H7 (cell line): ENCODE results near the gene LUC7L2. TPM values are rescaled to one million over a fixed set of nuclear protein-coding genes. Genes with fewer than 3 reads are reported as not detected.

ENCODE experiments used
- DNase-seq: peaks from one replicate; pipeline ENCODE4 v3.0.0; 2012
- H3K27me3 ChIP-seq: 2 replicates; pipeline ENCODE4 v1.6.0; 2011; ENCODE audit warnings: mild to moderate bottlenecking, low read length; ENCODE audit not compliant: control insufficient read depth, insufficient read depth
- H3K36me3 ChIP-seq: replicated peaks from 2 replicates; pipeline ENCODE4 v1.5.1; 2011; ENCODE audit warnings: low read length; ENCODE audit not compliant: control insufficient read depth, insufficient read depth
- H3K4me3 ChIP-seq: 2 replicates; pipeline ENCODE4 v1.5.1; 2011; ENCODE audit warnings: low read depth, mild to moderate bottlenecking, control low read depth, low read length, moderate library complexity; ENCODE audit not compliant: insufficient read depth
- total RNA-seq: library from RNA; depleted of rRNA; stranded (reverse); fragments of >200 nt; shearing (Covaris generic); gene quantifications from 2 replicates; pipeline ENCODE4 v1.2.3, GENCODE V29; 2014

LUC7L2 gene
- total RNA-seq, 1 experiment from 2014 or later = 43.4 TPM

DNA sequence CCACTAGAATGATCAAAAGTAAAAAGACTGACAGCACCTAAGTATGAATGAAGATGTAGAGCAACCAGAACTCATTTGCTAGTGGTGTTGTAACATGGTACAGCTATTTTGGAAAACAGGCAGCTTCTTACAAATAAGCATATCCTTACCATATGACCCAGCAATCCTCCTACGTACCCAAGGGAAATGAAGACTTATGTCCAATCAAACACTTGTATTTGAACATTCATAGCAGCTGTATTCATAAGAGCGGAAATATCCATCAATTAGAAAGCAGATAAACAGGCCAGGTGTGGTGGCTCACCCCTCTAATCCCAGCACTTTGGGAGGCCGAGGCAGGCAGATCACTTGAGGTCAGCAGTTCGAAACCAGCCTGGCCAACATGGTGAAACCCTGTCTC is 70.7 kb downstream of the LUC7L2 start:
- Histone ChIP-seq H3K4me3 (no peak overlapping the region), H3K36me3 (no peaks in the 10 kb centered on the region), H3K27me3 (no peaks in the 10 kb centered on the region)
- DNase-seq = no peak

DNA sequence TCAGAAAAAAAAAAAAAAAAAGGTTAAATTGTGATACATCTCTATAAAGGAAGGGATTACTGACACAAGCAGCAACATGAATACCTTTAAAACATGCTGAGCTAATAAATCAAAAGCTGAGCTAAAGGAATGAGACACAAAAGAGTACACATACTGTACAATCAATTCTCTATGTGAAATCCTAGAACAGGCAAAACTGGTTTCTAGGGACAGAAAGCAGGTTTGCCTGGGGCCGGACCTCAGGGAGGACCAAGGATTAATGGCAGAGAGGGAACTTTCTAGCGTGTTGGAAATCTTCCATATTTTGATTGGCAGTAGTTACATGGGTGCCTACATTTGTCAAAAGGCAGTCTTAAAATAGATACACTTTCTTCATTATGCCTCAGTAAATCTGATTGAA is 71.3 kb downstream of the LUC7L2 start:
- Histone ChIP-seq H3K36me3 (no peaks in the 10 kb centered on the region), H3K27me3 (no peaks in the 10 kb centered on the region), H3K4me3 (no peak overlapping the region)
- DNase-seq = no peak

GRCh38 chr7:139431459-139431858 is 71.8 kb downstream of the LUC7L2 start:
- Histone ChIP-seq H3K4me3 (no peak overlapping the region), H3K36me3 (no peaks in the 10 kb centered on the region), H3K27me3 (no peaks in the 10 kb centered on the region)
- peak; percentile 44 for DNase-seq

DNA sequence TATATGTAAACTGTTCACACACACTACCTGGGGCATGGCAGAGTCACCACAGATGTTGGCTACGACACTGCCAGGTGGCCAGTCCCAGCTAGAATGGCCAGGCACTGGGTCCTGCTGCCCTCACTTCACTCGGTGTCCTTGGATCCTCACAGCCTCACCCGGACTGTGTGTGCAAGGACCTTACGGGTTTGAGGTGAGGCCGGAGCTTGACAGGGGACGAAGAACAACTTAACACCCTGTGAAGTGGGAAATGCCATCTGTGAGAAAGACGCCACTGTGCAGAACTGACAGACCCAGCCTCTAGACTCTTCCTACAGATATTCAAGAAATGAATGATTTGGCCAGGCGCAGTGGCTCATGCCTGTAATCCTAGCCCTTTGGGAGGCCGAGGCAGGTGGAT is 77.1 kb downstream of the LUC7L2 start:
- Histone ChIP-seq H3K27me3 (no peaks in the 10 kb centered on the region), H3K36me3 (no peaks in the 10 kb centered on the region), H3K4me3 (no peak overlapping the region)
- DNase-seq = no peak

- Histone ChIP-seq H3K4me3 (no peak overlapping the region), H3K36me3 (no peaks in the 10 kb centered on the region), H3K27me3 (no peaks in the 10 kb centered on the region)
- no peak for DNase-seq
These were observed 79.7 kb downstream of the LUC7L2 start for GRCh38 chr7:139439375-139439774.

DNA sequence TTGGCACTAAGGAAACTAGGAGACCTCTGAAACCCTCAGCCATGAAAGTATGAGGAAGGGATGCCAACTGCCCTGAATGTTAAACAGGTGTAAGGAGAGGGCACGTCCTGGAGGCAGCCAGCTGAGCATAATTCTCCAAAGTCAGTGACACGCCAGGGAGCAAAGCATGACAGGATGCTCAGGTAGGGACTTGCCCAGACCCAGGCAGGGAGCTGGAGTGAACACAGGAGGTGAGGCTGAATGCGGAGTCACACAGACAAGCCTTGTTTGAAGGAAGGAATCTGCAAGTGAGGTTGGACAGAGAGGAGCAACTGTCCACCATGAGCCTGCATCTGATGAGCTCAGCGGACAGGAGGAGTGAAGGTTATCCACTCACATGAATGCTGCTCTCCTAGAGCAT is 82.3 kb downstream of the LUC7L2 start:
- H3K27me3 ChIP-seq = no peaks in the 10 kb centered on the region
- no peak for DNase-seq
- H3K4me3 ChIP-seq = no peak overlapping the region
- no peaks in the 10 kb centered on the region for H3K36me3 ChIP-seq

DNA sequence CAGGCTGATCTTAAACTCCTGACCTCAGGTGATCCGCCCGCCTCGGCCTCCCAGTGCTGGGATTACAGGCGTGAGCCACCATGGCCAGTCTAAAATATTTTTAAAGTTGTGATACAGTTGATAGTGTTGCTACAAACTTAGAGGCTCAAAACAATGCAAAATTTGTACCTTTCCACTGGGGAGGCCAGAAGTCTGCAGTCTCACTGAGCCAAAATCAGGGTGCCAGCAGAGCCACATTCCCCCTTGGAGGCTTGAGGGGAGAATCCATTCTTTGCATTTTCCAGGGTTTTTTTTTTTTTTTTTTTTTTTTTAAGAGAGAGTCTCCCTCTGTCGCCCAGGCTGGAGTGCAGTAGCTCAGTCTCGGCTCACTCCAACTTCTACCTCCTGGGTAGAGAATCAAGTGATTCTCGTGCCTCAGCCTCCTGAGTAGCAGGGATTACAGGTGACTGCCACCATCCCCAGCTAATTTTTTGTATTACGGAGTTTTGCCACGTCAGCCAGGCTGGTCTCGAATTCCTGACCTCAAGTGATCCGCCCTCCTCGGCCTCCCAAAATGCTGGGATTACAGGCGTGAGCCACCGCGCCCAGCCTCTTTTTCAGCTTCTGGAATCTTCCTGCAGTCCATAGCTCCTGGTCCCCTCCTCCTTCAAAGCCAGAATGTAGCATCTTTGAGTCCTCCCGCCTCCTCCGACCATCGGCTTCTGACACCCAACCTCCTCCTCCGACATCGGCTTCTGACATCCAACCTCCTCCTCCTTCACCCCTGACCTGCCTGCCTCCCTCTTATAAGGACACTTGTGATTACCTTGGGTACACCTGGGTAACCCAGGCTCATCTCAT is 86.6 kb downstream of the LUC7L2 start:
- H3K36me3 ChIP-seq = no peaks in the 10 kb centered on the region
- H3K27me3 ChIP-seq = no peaks in the 10 kb centered on the region
- H3K4me3 ChIP-seq = no peak overlapping the region

GRCh38 chr7:139450851-139451250 is 91.2 kb downstream of the LUC7L2 start:
- H3K36me3 ChIP-seq = no peaks in the 10 kb centered on the region
- DNase-seq = no peak
- H3K4me3 ChIP-seq = no peak overlapping the region
- no peaks in the 10 kb centered on the region for H3K27me3 ChIP-seq

More for the DNA sequence above, 86.6 kb downstream of the LUC7L2 start:
- no peak for DNase-seq

- Histone ChIP-seq H3K36me3 (no peaks in the 10 kb centered on the region), H3K4me3 (no peak overlapping the region), H3K27me3 (no peaks in the 10 kb centered on the region)
- no peak for DNase-seq
These were observed 91.9 kb downstream of the LUC7L2 start for GRCh38 chr7:139451638-139452037.

DNA sequence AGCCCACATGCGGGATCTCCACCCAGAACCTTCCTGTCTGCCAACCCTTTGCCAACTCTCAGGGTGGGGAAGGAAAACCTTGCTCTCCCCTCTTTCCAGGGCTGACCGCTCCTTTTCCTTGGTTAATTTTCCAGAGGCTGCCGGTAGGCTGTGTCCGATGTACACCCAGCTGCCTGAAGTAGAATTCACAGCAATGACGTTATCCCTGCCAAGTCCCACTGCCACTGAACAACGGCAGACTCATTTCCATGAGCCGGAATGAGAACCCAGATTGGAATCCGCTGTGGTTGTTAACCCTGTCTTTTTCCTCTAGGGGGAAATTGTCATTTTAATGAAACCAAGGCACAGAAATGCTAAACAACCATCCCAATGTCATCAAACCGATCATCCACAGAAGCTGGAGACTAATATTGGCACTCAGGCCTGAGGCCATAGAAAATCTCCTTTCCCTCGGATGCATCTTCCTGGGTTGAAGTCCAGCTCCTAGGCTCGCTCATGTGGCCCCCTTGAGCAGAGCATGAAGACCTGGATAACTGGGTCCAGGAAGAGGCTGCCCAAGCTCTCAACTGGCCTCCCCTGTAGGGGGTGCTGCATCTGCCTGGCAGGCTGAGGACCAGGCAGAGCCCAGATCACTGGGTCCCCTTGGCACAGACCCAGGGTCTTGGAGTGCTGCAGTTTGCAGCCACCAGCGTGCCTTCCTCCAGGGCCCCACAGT is 93.4 kb downstream of the LUC7L2 start:
- H3K27me3 ChIP-seq = no peaks in the 10 kb centered on the region
- no peak overlapping the region for H3K4me3 ChIP-seq
- DNase-seq = peak; percentile 74
- H3K36me3 ChIP-seq = no peaks in the 10 kb centered on the region

- Histone ChIP-seq H3K27me3 (no peaks in the 10 kb centered on the region), H3K36me3 (no peaks in the 10 kb centered on the region), H3K4me3 (no peak overlapping the region)
- DNase-seq = peak; percentile 57
These were observed 94.1 kb downstream of the LUC7L2 start for GRCh38 chr7:139453673-139454321.

DNA sequence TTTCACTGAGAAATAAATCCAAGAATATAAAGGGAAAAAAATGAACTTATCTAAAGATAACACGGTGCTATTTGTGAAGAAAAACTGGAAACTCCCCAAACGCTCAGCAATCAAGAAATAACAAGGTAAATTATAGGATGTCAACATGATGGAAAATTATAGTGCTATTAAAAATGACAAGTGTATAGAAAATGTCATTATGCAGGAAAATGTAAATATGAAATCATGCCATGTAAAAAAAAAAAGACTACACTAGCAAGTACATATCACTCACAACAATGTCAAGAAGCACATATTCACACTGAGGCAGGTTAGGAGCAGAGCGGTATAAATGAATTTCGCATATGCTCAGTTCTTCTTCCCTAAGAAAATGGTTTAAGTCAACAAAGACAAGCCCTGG is 96.1 kb downstream of the LUC7L2 start:
- Histone ChIP-seq H3K4me3 (no peak overlapping the region), H3K27me3 (no peaks in the 10 kb centered on the region), H3K36me3 (no peaks in the 10 kb centered on the region)
- no peak for DNase-seq

DNA sequence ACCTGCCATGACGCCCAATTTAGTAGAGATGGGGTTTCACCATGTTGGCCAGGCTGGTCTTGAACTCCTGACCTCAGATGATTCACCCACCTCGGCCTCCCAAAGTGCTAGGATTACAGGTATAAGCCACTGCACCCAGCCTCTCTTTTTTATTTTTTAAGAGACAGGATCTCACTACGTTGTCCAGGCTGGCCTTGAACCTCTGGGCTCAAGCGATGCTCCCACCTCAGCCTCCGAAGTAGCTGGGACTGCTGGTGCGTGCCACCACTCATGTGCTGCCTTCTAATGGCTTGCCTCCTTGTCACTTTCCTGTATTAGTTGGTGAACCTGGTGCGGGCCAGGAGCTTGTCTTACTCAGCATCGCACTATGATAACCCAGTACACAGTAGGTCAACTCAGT is 96.8 kb downstream of the LUC7L2 start:
- no peaks in the 10 kb centered on the region for H3K36me3 ChIP-seq
- H3K27me3 ChIP-seq = no peaks in the 10 kb centered on the region
- DNase-seq = no peak
- no peak overlapping the region for H3K4me3 ChIP-seq

DNA sequence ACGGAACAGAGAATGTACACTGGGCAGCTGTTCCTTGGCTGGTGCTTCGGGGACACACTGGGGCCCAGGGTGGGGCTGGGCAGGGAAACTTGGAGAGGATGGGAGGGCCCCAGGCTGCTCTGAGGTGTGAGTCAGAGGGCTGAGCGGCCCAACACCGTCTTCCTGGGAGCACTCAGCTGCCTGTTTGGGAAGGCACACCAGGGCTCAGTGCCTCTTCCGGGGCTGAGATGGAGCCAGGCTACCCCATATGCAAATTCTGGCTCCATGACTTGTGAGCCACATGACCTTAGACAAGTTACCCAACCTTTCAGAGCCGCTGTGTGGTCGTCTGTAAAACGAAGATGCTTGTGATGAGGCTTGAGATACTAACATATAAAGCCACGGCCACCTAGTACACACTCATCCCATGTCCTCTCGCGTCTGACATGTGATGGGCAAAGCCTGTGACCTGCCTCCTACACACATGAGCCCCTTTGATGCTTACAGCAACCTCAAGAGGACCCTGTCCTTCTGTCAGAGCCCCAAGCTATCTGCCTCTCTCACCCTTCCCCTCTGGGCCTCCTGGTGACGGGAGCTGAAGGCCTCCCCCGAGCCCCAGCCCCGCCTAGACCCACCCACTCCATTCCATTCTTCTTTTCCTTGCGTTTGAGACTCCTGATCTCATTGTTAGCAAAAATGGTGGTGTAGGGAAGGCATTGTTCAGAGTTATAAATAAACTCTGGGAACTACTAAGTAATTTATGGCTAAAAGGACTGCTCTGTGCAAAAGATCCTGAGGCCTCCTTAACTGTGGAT is 97.7 kb downstream of the LUC7L2 start:
- no peak for DNase-seq
- no peak overlapping the region for H3K4me3 ChIP-seq
- no peaks in the 10 kb centered on the region for H3K36me3 ChIP-seq
- H3K27me3 ChIP-seq = no peaks in the 10 kb centered on the region
